Psoas muscle (tissue), 8 donors: ENCODE measurements around the gene EDN2. TPM values are rescaled to one million over a fixed set of nuclear protein-coding genes. Genes with fewer than 3 reads are reported as not detected.
A peak's percentile ranks its signal among the peaks of the same experiment; 100 is the strongest.

Source experiments
- ATAC-seq, 4 donors: fragments of 200-7000 bp; cut with Tn5 transposase; one replicate each; pipeline ENCODE4 v1.9.1; 2020; ENCODE audit warnings: moderate library complexity in 3 of 4, mild to moderate bottlenecking in 2 of 4
- DNase-seq, 2 donors: peaks; one replicate each; pipeline ENCODE4 v3.0.0-alpha.2; 2020
- H3K27ac ChIP-seq: fragments of 200-600 bp; one replicate; pipeline ENCODE4 v1.8.0; 2022
- H3K27me3 ChIP-seq, 3 donors: fragments of 200-600 bp in 1 of 3; one replicate each; pipeline versions ENCODE4 v1.6.1 to v1.8.0; 2013 to 2022; ENCODE audit warnings: low read length in 2 of 3, mild to moderate bottlenecking in 2 of 3, moderate library complexity in 1 of 3; ENCODE audit not compliant: insufficient read depth in 3 of 3
- H3K36me3 ChIP-seq, 2 donors: fragments of 200-600 bp in 1 of 2; one replicate each; pipeline versions ENCODE4 v1.6.1 to v1.8.0; 2013 to 2022; ENCODE audit warnings: low read depth in 1 of 2, mild to moderate bottlenecking in 1 of 2, moderate library complexity in 1 of 2; ENCODE audit not compliant: insufficient read depth in 1 of 2
- H3K4me1 ChIP-seq: fragments of 200-600 bp; one replicate; pipeline ENCODE4 v1.8.0; 2022
- H3K4me3 ChIP-seq: fragments of 200-600 bp; one replicate; pipeline ENCODE4 v1.8.0; 2022; ENCODE audit warnings: mild to moderate bottlenecking
- H3K9me3 ChIP-seq: fragments of 200-600 bp; one replicate; pipeline ENCODE4 v1.8.0; 2022
- CTCF ChIP-seq: fragments of 200-600 bp; IDR thresholded peaks from one replicate; pipeline ENCODE4 v1.8.0; 2022; ENCODE audit warnings: antibody characterized with exemption
- WGBS, 3 donors: extraction: QIAGEN DNeasy Blood & Tissue Kit; methylation state at CpG; one replicate each; pipeline versions ENCODE4 v1.1.6 to v1.1.7; 2013; 5-methylcytosine and 5-hydroxymethylcytosine counted together
- intact Hi-C, 2 donors: fragments of 100-400 bp; cut with DNase I; formaldehyde crosslinking; loops; one replicate each; pipeline versions ENCODE4 v1.11.0 to v1.14.2; 2022
- polyA plus RNA-seq, 3 donors: library from polyadenylated mRNA; stranded (reverse); fragments of 200-250 nt; gene quantifications; one replicate each; pipeline ENCODE4 v1.2.3, GENCODE V29; 2013
- total RNA-seq, 4 donors: library from RNA; stranded (reverse); fragmentation: NEBNext Ultra II Directional in 2 of 4; extraction: Animal tissue kit (Norgen Biotek cat#: 25700) in 2 of 4; gene quantifications; one replicate each; pipeline versions ENCODE4 v1.2.1 to v1.2.4, GENCODE V29; 2021 to 2023
- donor health status: healthy with polysubstance abuse.
- donor health status: DM: no; HTN: no; CAD: no; lungs with moderate emphysema.
- donor health status: Bipolar disorder and iron deficiency.
- donor health status: healthy.
- donor health status: DM: yes; HTN: yes; CAD: no.
- donor health status: DM: no; HTN: no; CAD: no.
- donor health status: DM: no; HTN: no; CAD: no.
- donor health status: DM: yes; HTN: yes; CAD: no.

EDN2 gene
- total and polyA plus RNA-seq, 7 donors, result 0.03 to 0.10 TPM; not detected in 5

GRCh38 chr1:41478118-41478748 is 6.2 kb downstream of the EDN2 start:
- Histone ChIP-seq H3K36me3 (no peaks in the 10 kb centered on the region), H3K9me3 (no peaks in the 10 kb centered on the region), H3K27me3 (no peaks in the 10 kb centered on the region), H3K4me3 (no peak overlapping the region), H3K27ac (no peak overlapping the region), H3K4me1 (peaks cover 49% of the 10 kb centered on the region)
- WGBS, 3 donors, result 57 to 61% (median 60%) methylated on average over 12 of the region's 12 CpGs
- intact Hi-C loops, result no loop called here
- ATAC-seq (no peak), DNase-seq (no peak)
- no peak for TF ChIP-seq CTCF

GRCh38 chr1:41476807-41477361 is 7.6 kb downstream of the EDN2 start:
- 30 to 52% (median 35%) methylated on average over 11 of the region's 11 CpGs for WGBS, 3 donors

GRCh38 chr1:41475859-41476567 is 8.5 kb downstream of the EDN2 start:
- DNase-seq (no peak), ATAC-seq (no peak)
- H3K9me3 ChIP-seq, result no peaks in the 10 kb centered on the region
- intact Hi-C loops, result no loop called here
- no peak overlapping the region for H3K27ac ChIP-seq
- no peaks in the 10 kb centered on the region for H3K27me3 ChIP-seq
- no peak for TF ChIP-seq CTCF
- H3K36me3 ChIP-seq, result no peaks in the 10 kb centered on the region
- peaks cover 37% of the 10 kb centered on the region for H3K4me1 ChIP-seq
- H3K4me3 ChIP-seq, result no peak overlapping the region
- WGBS, 3 donors, result 59 to 78% (median 69%) methylated on average over 8 of the region's 8 CpGs

More at GRCh38 chr1:41476807-41477361, 7.6 kb downstream of the EDN2 start:
- no peaks in the 10 kb centered on the region for H3K36me3 ChIP-seq
- intact Hi-C loops, result no loop called here
- no peak for TF ChIP-seq CTCF
- no peak overlapping the region for H3K4me3 ChIP-seq
- H3K9me3 ChIP-seq, result no peaks in the 10 kb centered on the region
- peak in 1 of 2 donors; percentile 43 for DNase-seq
- H3K27me3 ChIP-seq, result no peaks in the 10 kb centered on the region
- H3K27ac ChIP-seq, result no peak overlapping the region
- ATAC-seq, result peak; percentile 21 to 47 (median 43)
- peaks cover 38% of the 10 kb centered on the region for H3K4me1 ChIP-seq

GRCh38 chr1:41475346-41475745 is 9.1 kb downstream of the EDN2 start:
- intact Hi-C loops, result no loop called here

More at GRCh38 chr1:41475346-41475745, 9.1 kb downstream of the EDN2 start:
- no peak for ATAC-seq
- Histone ChIP-seq H3K9me3 (no peaks in the 10 kb centered on the region), H3K4me3 (no peak overlapping the region), H3K36me3 (no peaks in the 10 kb centered on the region), H3K4me1 (peaks cover 37% of the 10 kb centered on the region), H3K27ac (peak overlapping the region; percentile 48), H3K27me3 (no peaks in the 10 kb centered on the region)
- no peak for TF ChIP-seq CTCF
- DNase-seq, result no peak
- 68 to 83% (median 71%) methylated on average over 4 of the region's 4 CpGs for WGBS, 3 donors
